ENCODE data around the gene IL24. TPM values are rescaled to one million over a fixed set of nuclear protein-coding genes. Genes with fewer than 3 reads are reported as not detected.

IL24 gene
- total RNA-seq, 1 donor from 2014 or later, result not detected

- H3K27ac Mint-ChIP-seq (ENCODE audit: unreplicated experiment), result no peak overlapping the region
- H3K4me1 Mint-ChIP-seq (ENCODE audit: low read depth, unreplicated experiment), result no peaks in the 10 kb centered on the region
- no peak overlapping the region for H3K4me3 Mint-ChIP-seq (ENCODE audit: unreplicated experiment)
- H3K36me3 Mint-ChIP-seq (ENCODE audit: unreplicated experiment), result peaks cover 18% of the 10 kb centered on the region
- DNase-seq, result no peak
- peaks cover under 1% of the 10 kb centered on the region for H3K27me3 Mint-ChIP-seq (ENCODE audit: unreplicated experiment)
- TF ChIP-seq CTCF (IDR thresholded peaks at IDR 0.05; ENCODE audit: partially characterized antibody, unreplicated experiment), result no peak
- peaks cover 1% of the 10 kb centered on the region for H3K9me3 Mint-ChIP-seq (ENCODE audit: unreplicated experiment)
Measured at GRCh38 chr1:206854401-206855129, 42.7 kb upstream of the IL24 start.

GRCh38 chr1:206855859-206856258, 41.4 kb upstream of the IL24 start:
- no peak for TF ChIP-seq CTCF (IDR thresholded peaks at IDR 0.05; ENCODE audit: partially characterized antibody, unreplicated experiment)
- peaks cover 14% of the 10 kb centered on the region for H3K36me3 Mint-ChIP-seq (ENCODE audit: unreplicated experiment)
- no peak for DNase-seq
- H3K9me3 Mint-ChIP-seq (ENCODE audit: unreplicated experiment), result peaks cover 3% of the 10 kb centered on the region
- H3K27me3 Mint-ChIP-seq (ENCODE audit: unreplicated experiment), result peaks cover 2% of the 10 kb centered on the region
- H3K4me1 Mint-ChIP-seq (ENCODE audit: low read depth, unreplicated experiment), result no peaks in the 10 kb centered on the region
- no peak overlapping the region for H3K27ac Mint-ChIP-seq (ENCODE audit: unreplicated experiment)
- no peak overlapping the region for H3K4me3 Mint-ChIP-seq (ENCODE audit: unreplicated experiment)

- H3K27ac Mint-ChIP-seq (ENCODE audit: unreplicated experiment), result no peak overlapping the region
- peaks cover 2% of the 10 kb centered on the region for H3K27me3 Mint-ChIP-seq (ENCODE audit: unreplicated experiment)
- H3K4me1 Mint-ChIP-seq (ENCODE audit: low read depth, unreplicated experiment), result no peaks in the 10 kb centered on the region
- DNase-seq, result no peak
- H3K9me3 Mint-ChIP-seq (ENCODE audit: unreplicated experiment), result peaks cover 2% of the 10 kb centered on the region
- TF ChIP-seq CTCF (IDR thresholded peaks at IDR 0.05; ENCODE audit: partially characterized antibody, unreplicated experiment), result no peak
- peaks cover 6% of the 10 kb centered on the region for H3K36me3 Mint-ChIP-seq (ENCODE audit: unreplicated experiment)
- H3K4me3 Mint-ChIP-seq (ENCODE audit: unreplicated experiment), result no peak overlapping the region
Measured at GRCh38 chr1:206856674-206857464, 40.4 kb upstream of the IL24 start.

- no peak for DNase-seq
- H3K27ac Mint-ChIP-seq (ENCODE audit: unreplicated experiment), result no peak overlapping the region
- H3K9me3 Mint-ChIP-seq (ENCODE audit: unreplicated experiment), result peaks cover 2% of the 10 kb centered on the region
- no peak overlapping the region for H3K4me3 Mint-ChIP-seq (ENCODE audit: unreplicated experiment)
- peaks cover 2% of the 10 kb centered on the region for H3K27me3 Mint-ChIP-seq (ENCODE audit: unreplicated experiment)
- no peak for TF ChIP-seq CTCF (IDR thresholded peaks at IDR 0.05; ENCODE audit: partially characterized antibody, unreplicated experiment)
- no peaks in the 10 kb centered on the region for H3K36me3 Mint-ChIP-seq (ENCODE audit: unreplicated experiment)
- no peaks in the 10 kb centered on the region for H3K4me1 Mint-ChIP-seq (ENCODE audit: low read depth, unreplicated experiment)
Measured at GRCh38 chr1:206859082-206859521, 38.1 kb upstream of the IL24 start.

- H3K27me3 Mint-ChIP-seq (ENCODE audit: unreplicated experiment), result peaks cover 2% of the 10 kb centered on the region
- H3K27ac Mint-ChIP-seq (ENCODE audit: unreplicated experiment), result no peak overlapping the region
- no peaks in the 10 kb centered on the region for H3K4me1 Mint-ChIP-seq (ENCODE audit: low read depth, unreplicated experiment)
- H3K4me3 Mint-ChIP-seq (ENCODE audit: unreplicated experiment), result no peak overlapping the region
- no peaks in the 10 kb centered on the region for H3K36me3 Mint-ChIP-seq (ENCODE audit: unreplicated experiment)
- no peak for DNase-seq
- peaks cover 2% of the 10 kb centered on the region for H3K9me3 Mint-ChIP-seq (ENCODE audit: unreplicated experiment)
- no peak for TF ChIP-seq CTCF (IDR thresholded peaks at IDR 0.05; ENCODE audit: partially characterized antibody, unreplicated experiment)
Measured at GRCh38 chr1:206860165-206860564, 37.1 kb upstream of the IL24 start.
